ENCODE results near the gene IL11. TPM values are rescaled to one million over a fixed set of nuclear protein-coding genes. Genes with fewer than 3 reads are reported as not detected.
A peak's percentile ranks its signal among the peaks of the same experiment; 100 is the strongest.

Gene IL11
- total and polyA plus RNA-seq, 2 of the 8 experiments (the other 6 are each of a cell fraction or from before 2014, with no cell fraction given): 1.7 to 2.8 TPM

- Histone ChIP-seq H4K91ac (replicated peaks; ENCODE audit: insufficient read length, low read length) (peak within 1 kb of the TSS; percentile 86), H2AK5ac (ENCODE audit: low read depth, low read length) (peak within 1 kb of the TSS; percentile 86), H3K27ac (ENCODE audit: low read depth, low read length) (peak within 1 kb of the TSS; percentile 99), H2BK5ac (ENCODE audit: low read depth, low read length) (peak within 1 kb of the TSS; percentile 97), H3K79me2 (ENCODE audit: control insufficient read depth in 1 of 2, insufficient read depth in 2 of 2, low read length in 2 of 2) (peaks cover 0 to 3% of the 10 kb centered on the region in 2 experiments; a peak in 1 of 4 replicates), H3K56ac (replicated peaks; ENCODE audit: insufficient read length, low read depth, low read length) (peak within 1 kb of the TSS; percentile 88), H2BK20ac (ENCODE audit: low read length) (no peak within 1 kb of the TSS), H3K4me2 (ENCODE audit: insufficient read depth in 1 of 2, low read depth in 2 of 2, low read length in 2 of 2) (peak within 1 kb of the TSS; percentile 79 to 94), H3K4ac (replicated peaks; ENCODE audit: insufficient read length, low read depth, low read length) (peak within 1 kb of the TSS; percentile 19), H4K20me1 (replicated peaks in 1 of 2; ENCODE audit: control insufficient read depth in 1 of 2, insufficient read depth in 2 of 2, low read length in 2 of 2) (peaks cover 0 to 6% of the 10 kb centered on the region in 2 experiments), H3K4me3 (ENCODE audit: extremely low read depth in 1 of 4, insufficient read depth in 2 of 4, low read depth in 3 of 4, low read length in 4 of 4) (peak within 1 kb of the TSS; percentile 69 to 85 (median 84)), H2BK120ac (replicated peaks; ENCODE audit: low read depth, low read length) (no peak within 1 kb of the TSS), H3K79me1 (ENCODE audit: low read depth, low read length) (peaks cover 5% of the 10 kb centered on the region; the same call in 1 of the 2 replicates), H2BK15ac (ENCODE audit: low read length) (peak within 1 kb of the TSS; percentile 83), H3K4me1 (replicated peaks in 1 of 4; ENCODE audit: control insufficient read depth in 3 of 4, insufficient read depth in 4 of 4, low read length in 3 of 4) (peaks cover 0 to 16% (median 9%) of the 10 kb centered on the region in 4 experiments; a peak in 6 of 7 replicates), H2BK12ac (ENCODE audit: low read depth, low read length) (peak within 1 kb of the TSS; percentile 89), H3K9ac (replicated peaks in 1 of 4; ENCODE audit: extremely low read depth in 1 of 4, low read depth in 3 of 4, low read length in 3 of 4) (peak within 1 kb of the TSS in 3 of 4 experiments; percentile 82 to 92 (median 84); a peak in 6 of 7 replicates), H3K23ac (ENCODE audit: insufficient read length) (no peak within 1 kb of the TSS), H3K36me3 (ENCODE audit: control insufficient read depth in 2 of 4, insufficient read depth in 4 of 4, low read length in 3 of 4) (peaks cover 0 to 20% (median 12%) of the 10 kb centered on the region in 4 experiments; a peak in 4 of 8 replicates), H3K9me3 (ENCODE audit: insufficient read depth in 2 of 2, low read depth in 1 of 2, low read length in 1 of 2) (no peaks in the 10 kb centered on the region), H3K27me3 (replicated peaks in 1 of 4; ENCODE audit: control insufficient read depth in 3 of 4, extremely low read depth in 1 of 4, insufficient read depth in 3 of 4, low read length in 3 of 4) (peaks cover 0 to 3% (median 0%) of the 10 kb centered on the region in 4 experiments; a peak in 1 of 7 replicates), H2AFZ (ENCODE audit: low read length) (peak within 1 kb of the TSS; percentile 27), H4K5ac (ENCODE audit: insufficient read length, low read depth, low read length) (peak within 1 kb of the TSS; percentile 89), H3K18ac (ENCODE audit: extremely low read depth, low read length) (peak within 1 kb of the TSS; percentile 85), H3K14ac (ENCODE audit: insufficient read length) (no peak within 1 kb of the TSS), H4K8ac (ENCODE audit: extremely low read depth, insufficient read depth, low read length) (peak within 1 kb of the TSS; percentile 98), H3K23me2 (ENCODE audit: low read depth, low read length) (peaks cover 20% of the 10 kb centered on the region; the same call in 1 of the 2 replicates)
- CTCF ChIA-PET (ENCODE audit: partially characterized antibody): interaction anchor here (0.6 to 2.1 kb wide), 16 partner anchors 10 to 876 kb away, joined by 3 to 12 read pairs (median 4); partner anchors contain the start of genes LENG9, TMEM150B and TMEM238
- FAIRE-seq (peak; percentile 96), DNase-seq (ENCODE audit: low read depth in 1 of 2, low spot score in 2 of 2) (peak; percentile 100)
- WGBS, 2 experiments (ENCODE audit: extremely low coverage in 1 of 2, insufficient coverage in 1 of 2, insufficient read length in 1 of 2, insufficient replicate concordance in 2 of 2, low coverage in 1 of 2, low lambda C conversion rate in 2 of 2, missing lambda C conversion rate in 1 of 2): 2% methylated on average over 48 of the region's 63 CpGs; no CpG with 5 or more reads in 1 of the 2 experiments
- POLR2A ChIA-PET (ENCODE audit: partially characterized antibody): interaction anchor here (0.7 to 4.1 kb wide), 35 partner anchors 8 to 193 kb away, joined by 3 to 30 read pairs (median 5); partner anchors contain the start of genes BRSK1, GARIN5B, HSPBP1 and RPL28
- TF ChIP-seq CBX8 (IDR thresholded peaks at IDR 0.05; ENCODE audit: borderline replicate concordance, low read depth, low read length) (no peak), SP1 (IDR thresholded peaks at IDR 0.05; ENCODE audit: low read depth, low read length) (peak; percentile 96), TEAD4 (IDR thresholded peaks at IDR 0.05; ENCODE audit: low read depth, low read length) (no peak), CBX5 (IDR thresholded peaks at IDR 0.05; ENCODE audit: low read depth, low read length) (no peak), NANOG (IDR thresholded peaks at IDR 0.05; ENCODE audit: insufficient read depth, low read depth, low read length, poor library complexity, severe bottlenecking) (peak; percentile 11), BRCA1 (IDR thresholded peaks at IDR 0.05; ENCODE audit: low read depth, low read length) (no peak), E2F6 (IDR thresholded peaks at IDR 0.05) (no peak; the same call in 1 of the 2 replicates)
Observed at GRCh38 chr19:55339105-55339888, 31.0 kb downstream of the IL11 start, which contains the start of gene KMT5C. Gene KMT5C, plus strand, starts transcription at chr19:55339876. Its CDS starts 2,061 bp downstream, at chr19:55341937.
